Stimulated activated CD8-positive, alpha-beta memory T cell treated with anti-CD3 and anti-CD28 coated beads, Interleukin-7, amount 100 ng/mL, for 48 hours (primary cell): Measurements from ENCODE around the gene ENO4.

Experiments used
- DNase-seq, 2 donors: peaks; one replicate each; pipeline ENCODE4 v3.0.0-alpha.2; 2020; ENCODE audit warnings: low read depth in 1 of 2; ENCODE audit errors: extremely low read depth in 1 of 2

ENO4 gene

DNA sequence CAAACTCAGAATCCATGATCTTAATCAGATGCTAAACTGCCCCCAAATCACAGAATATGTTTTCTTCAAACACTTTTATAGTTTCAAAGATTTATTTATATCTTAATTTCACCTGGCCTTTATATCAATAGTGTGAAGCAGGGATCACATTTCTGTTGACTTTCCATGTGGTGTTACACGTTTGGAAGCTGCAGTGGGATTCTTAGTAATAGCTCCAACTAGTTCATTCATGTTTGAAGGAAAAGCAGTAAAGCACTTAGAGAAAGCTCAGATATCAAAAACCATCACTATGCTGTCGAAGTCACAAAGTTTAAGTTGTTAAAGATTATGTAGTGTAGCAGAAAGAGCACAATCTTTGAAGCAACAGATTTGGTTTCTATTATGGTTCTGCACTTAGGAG lies 16.8 kb downstream of the ENO4 start:
- no peak for DNase-seq

DNA sequence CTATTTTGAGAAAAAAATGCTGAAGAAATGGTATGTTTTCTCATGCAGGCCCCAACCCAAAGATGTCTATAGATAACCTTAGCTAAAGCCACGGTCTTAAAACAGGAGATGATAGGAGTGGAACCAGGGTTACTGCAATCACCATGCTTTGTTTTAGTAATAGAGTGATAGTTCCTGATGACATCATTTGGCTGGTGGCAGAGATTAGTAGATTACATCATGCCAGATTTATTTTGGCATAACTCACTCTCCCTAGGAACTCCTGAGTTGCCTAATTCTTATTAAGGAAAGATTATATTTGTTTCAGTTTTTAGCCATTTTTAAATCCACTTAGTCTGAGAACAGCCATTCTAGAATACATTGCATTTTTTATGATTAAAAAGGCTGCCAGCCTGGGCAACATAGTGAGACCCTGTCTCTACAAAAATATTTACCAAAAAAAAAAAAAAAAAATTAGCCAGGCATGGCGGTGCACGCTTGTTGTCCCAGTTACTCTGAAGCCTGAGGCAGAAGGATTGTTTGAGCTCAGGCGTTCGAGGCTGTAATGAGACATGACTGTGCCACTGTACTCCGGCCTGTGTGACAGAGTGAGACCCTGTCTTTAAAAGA lies 17.8 kb downstream of the ENO4 start:
- DNase-seq = no peak

DNA sequence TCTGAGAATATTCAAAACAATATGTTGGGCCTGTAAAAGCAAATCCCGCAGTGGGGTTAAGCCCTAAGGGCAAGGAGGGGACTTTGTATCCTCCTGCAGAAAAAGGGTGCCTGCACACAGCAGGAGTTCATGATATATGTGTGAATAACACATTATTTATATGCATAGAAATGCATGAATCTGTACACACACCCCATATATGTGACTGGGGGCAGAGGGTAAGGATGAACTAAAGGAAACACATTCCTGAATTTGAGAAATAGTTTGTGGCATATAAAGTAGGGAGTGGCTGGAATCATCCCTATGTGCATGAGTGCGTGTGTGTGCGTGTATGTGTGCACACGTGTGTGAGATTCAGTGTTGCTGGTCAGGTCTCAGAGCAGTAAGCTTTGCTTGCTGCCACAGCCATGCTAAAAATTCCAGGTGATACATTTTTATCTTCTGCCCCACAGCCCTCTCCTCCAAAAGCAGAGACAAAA lies 18.9 kb downstream of the ENO4 start:
- no peak for DNase-seq

DNA sequence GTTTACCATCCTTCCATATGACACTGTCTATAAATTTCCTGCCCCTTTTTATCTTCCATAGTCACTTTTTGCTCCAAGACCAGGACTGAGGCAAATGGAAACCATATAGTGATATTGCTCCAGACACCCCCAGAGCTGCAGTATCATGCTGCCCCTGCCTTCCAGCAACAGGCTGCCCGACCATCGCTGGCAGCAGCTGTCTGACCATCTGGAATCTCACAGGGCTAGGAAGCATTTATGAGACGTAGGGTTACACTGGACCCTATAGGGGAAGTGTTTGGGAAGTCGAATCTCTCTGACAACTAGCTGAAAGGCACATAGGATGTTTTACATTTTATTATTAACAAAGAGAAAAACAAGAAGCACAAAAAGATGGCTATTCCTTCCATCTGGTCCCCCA lies 19.4 kb downstream of the ENO4 start:
- no peak for DNase-seq

DNA sequence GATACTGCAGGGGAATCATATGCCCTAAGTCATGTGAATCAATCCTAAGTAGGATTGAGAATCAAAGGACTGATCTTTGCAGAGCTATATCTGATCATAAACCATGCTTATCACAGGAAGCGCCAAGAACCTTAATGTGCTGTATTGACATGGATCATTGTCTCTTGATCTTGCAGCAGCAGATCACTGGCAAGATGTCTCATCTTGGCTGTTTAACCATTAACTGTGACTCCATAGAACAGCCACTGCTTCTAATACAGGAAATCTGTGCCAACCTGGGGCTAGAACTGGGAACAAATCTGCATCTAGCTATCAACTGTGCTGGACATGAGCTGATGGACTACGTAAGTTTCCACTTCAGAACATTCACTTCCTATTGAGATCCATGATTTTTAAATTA lies 21.6 kb downstream of the ENO4 start:
- DNase-seq = no peak

DNA sequence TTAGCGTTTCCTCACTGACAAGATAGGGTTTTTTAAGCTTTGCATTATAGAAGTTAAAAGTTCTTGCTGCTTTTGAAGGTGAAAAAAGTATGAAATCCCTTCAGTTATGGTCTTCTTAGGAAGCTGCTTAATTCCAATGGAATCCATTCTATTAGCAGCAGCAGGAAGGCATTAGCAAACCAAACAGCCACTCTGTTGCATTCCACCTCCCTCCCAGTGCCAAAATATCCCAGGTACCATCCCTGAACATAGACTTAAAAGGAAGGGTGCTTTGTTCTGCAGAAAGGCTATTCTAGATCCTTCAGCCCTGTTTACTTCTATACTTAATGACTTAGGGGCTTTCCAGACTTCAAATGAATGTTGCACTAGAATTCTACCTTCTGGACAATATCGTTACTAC lies 23.8 kb downstream of the ENO4 start:
- no peak for DNase-seq

DNA sequence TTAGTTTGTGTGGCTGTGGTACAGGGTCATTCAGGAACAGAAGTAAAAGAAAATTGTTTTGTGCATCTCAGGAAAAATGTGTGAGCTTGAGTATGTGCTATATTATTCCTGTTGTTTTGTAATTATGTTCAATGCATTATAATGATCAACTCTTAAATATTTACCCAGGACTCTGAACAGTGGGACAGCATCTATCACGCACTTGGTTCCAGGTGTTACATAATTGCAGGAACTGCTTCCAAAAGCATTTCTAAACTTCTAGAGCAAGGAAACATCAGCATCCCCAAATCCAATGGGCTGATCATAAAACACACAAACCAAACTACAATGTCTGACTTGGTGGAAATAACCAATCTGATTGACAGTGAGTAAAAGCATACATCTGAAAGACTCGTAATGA lies 26.6 kb downstream of the ENO4 start:
- no peak for DNase-seq

DNA sequence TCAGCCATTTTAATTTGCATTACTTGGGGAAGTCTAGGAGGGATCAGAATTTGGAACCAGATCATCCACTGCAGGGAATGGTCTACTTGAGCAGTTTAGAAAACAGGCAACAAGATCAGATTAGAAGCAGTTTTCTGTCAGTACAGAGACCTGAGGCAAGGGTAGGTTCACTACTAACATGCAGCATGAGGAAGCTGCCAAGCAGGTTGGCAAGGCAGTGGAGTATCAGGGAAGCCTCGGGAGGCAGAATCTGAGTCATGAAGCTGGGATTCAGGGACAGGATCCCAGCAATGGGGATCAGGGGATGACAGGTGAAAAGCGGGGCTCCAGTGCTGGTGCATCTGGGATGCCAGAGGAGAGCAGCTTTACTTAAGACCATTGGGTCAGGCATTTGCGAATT lies 28.1 kb downstream of the ENO4 start:
- no peak for DNase-seq

DNA sequence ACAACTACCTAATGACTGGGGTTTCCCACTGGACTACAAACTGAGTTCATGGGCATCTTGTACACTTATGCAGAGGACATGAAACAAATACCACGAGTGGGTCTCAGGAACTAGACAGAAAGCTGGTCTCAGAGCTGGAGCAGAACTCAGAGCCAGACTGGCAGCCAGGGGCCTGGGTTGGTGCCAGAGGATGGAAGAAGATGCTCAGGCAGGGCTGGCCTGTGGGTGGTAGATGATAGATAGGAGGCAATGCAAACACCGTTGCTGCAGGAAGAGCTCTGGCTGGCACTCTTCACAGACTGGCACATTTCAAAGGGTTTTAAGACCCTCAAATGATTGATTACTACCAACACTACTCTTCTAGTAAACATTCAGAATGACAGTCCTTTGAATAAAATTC lies 28.8 kb downstream of the ENO4 start:
- no peak for DNase-seq

DNA sequence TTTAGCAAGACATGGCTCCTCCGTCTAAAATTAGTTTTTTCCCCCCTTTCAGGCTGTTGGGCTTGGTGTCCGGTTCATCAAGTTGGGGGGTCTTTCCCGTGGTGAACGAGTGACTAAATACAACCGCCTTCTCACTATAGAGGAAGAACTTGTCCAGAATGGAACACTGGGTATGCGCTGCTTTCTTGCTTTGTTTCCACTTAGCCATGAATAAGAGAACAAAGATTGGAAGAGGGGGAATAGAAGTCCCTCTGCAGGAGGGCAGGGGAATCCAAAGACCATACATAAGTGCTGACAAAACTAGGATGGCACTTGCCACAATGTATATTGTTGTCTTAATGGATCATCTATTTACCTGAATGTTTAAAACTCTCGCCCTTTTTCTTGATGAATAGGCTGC lies 30.5 kb downstream of the ENO4 start:
- DNase-seq = no peak

DNA sequence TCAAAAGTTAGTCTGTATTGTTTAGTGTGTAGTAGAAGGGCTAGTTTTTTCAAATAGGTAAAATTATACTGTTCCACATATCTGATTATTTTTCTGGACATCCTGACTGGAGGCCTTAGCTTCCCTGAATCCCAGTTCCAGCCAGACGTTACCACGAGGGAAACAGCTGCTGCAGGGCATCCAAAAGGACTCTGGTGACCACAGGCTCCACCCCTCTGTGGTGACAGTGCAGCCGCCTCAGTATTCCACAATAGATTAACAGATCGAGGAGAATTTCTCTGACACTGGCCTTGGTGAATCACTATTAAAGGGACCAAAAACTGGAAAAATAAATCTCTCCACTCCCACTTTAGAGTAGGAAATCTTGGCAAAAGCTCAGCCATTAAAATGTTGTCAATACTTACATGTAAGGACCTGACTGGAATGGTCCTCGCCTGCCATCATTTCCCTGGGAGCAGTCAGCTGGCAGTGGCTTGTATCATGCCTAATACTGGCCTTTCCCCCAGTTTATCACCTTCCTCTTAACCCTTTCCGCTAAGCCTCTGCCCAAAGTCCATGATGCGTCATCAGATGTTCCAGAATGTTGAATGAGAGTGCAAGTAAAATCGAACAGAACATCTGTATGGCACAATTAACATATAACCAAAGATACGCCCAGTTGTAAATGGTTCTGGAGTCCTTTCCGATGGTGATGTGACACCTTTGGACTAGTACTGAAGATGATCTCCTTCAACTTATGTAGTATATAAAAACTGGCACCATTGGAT lies 31.6 kb downstream of the ENO4 start:
- no peak for DNase-seq

DNA sequence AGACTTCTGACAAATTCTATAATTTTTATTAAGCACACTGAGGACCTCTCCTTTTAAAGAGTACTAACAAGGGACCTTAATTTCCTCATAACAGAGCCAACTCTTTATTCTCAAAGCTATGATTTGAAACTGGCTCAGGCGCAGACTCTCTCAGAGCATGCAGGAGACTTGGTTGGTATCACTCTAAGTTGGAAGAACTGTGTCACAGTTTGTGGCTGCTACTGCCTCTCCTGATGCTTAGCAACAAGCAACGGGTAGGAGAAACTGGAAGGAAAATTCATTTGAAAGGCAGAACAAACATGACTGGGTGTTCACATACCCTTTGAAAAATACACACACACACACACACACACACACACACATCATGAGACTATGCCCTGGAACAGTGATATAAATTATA lies 33.3 kb downstream of the ENO4 start:
- DNase-seq = no peak

DNA sequence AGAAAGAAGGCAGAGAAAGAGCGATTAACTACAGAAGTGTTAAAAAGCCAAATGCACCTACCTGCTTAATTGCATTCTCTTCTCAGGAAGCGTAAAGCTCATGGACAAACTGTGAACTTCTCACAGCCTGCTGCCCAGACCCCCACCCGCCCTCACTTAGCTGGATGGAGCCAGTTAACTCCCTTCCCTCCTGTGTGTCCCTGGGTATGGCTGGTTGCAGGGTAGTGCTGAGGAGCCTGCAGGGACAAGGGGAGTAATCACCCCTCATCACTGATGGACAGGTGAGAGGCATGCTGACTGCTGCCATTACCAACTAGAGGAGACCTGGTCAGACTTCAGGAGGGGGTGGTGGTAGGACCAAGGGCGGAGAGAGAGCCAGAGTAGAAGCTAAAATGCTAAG lies 37.5 kb downstream of the ENO4 start:
- no peak for DNase-seq

DNA sequence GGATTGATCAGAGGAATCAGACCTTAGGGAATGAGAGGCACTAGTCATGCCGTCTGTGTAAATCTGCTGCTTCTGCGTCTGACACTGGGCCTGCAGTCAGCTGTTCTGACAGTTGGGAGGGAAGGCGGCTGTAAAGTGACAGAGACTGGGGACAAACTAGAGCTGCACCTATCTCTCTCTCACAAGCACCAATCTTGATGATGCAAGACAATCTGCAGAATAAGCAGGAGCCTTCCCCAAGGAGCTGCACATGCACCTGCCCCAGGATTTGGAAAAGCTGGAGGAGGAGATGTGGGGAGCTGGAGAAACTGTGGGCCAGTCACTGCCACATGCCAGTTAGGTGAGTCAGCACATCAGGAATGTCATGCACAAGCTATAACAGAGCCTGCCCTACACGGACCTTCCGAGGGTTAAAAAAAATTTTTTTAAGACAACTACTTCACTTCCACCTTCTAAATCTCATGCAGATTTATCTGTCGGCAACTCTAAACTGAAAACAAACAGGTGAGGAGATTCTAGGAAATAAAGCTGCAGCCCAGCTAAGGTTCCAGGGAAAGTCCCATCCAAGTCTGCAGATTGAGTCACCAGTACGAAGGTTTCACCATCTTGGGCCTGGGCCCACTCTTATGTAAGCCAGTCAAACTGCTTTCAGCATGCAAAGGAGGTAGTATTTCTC lies 39.2 kb downstream of the ENO4 start:
- DNase-seq = no peak

DNA sequence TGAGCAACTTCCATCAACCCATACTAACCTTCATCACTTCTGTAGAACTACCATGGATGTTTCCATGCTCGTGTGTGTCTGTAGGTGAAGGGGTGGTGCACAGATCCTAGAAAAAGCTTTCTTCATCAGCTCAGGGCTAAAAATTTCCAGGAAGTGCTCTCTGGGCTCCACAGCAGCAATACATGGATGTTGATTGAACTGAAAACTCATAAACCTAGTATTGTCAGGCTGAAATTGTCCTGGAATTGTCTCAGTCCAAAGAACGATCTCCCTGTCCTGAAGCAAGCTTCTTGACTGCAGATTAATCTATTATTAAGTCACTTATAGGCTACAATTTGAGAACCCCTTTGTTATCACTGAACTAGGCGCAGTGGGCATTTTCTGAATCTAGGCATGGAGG lies 39.8 kb downstream of the ENO4 start:
- no peak for DNase-seq

DNA sequence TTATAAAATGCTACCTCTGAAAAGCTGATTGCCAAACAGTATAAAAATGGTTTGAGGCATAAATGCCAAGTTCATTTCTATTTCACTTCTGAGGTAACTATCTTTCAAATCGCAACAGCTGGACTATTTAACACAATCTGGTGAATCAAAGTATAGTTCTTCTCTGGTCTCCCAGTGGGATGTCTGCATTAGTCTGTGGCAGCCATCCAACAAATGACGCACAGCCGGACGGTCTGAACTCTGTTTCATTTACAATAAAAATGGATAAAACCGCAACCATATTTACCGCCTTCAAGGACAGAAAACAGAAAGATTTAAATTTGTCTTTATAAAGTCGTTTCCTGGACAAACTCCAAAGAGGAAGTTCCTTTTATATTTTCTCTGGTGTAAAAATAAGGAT lies 41.9 kb downstream of the ENO4 start:
- no peak for DNase-seq

DNA sequence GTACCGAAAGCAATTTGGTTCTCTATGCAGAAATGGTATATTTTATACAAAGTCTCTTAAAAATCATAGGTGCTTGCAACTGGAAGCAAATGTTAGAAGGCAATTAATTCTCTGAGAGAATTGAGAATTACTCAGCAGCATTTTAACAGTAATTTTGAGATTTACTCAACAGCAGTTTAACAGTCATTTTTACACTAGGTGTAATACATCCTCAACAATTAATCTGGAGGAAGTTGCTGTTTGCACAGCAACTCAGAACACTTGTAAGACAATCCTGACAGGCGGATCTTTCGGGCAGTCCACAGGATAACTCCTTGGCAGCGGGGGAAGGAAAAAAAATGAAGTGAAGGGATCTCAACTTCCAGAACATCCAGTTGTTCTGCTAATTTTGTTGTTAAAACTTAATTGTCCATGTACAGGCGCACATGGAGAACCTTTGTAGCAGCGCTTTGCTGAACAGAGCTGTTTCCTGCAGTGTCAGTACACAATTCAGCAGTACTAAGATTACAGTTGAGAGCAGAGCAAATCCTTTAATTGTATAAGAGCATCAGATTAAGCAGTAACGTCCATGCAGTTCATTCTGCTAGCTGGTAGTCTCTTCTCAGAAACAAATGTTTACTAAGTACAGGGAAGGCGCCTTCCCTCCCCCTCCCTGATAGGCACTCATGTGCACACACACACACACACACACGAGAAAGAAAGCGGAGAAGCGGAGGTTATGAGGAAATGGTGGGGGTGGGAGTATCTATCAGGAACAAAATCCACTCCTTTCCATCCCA lies 43.8 kb downstream of the ENO4 start:
- no peak for DNase-seq

DNA sequence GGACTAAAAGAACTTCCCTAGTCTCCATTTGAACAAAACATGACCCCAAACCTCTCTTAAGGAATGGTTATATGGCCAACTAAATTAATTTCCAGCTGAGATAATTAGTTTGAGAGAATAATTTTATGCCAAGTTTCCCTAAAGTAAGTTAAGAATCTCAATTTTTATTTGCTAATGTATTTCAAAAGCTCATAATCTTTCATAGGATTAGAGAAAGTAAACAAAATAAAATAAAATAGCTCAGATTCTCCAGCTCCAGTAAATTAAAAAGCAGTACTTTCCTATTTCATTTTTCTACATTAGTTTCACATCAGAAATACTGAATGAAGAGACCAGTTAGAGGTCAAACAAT lies 44.4 kb downstream of the ENO4 start:
- DNase-seq = no peak

DNA sequence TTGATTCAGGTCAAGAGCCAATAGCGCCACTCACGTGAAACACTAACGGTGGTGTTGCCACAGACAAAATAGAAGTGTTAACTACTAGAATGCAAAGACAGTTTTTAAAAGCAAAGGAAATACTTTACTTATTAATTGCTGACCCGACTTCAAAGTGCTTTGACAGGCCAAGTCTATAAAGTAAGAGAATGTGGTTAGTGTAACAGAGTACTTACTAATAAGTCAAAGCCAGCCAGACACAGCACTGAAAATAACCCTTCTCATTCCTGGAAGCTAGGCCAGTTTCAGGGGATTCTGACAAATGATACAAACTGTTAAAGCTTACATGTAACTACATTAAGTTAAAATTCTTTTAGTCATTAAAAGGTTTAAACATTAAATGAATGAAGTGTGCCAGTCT lies 50.3 kb downstream of the ENO4 start:
- no peak for DNase-seq

DNA sequence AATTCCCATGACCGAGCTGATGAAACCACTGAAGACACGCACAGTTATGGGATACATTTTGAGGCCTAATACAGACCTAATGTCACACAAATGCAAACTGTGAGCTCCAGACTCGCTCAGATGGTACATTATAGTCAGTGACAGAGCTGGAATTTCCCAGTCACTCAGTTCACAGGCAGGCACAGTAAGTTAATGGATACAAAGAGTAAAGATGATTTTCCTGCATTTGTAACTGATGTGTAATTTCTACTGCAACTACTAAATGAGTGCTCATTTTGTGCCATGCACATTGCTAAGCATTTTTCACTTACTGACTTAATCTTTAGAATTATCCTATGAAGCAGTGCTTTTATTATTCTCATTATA lies 56.5 kb downstream of the ENO4 start:
- DNase-seq = no peak

DNA sequence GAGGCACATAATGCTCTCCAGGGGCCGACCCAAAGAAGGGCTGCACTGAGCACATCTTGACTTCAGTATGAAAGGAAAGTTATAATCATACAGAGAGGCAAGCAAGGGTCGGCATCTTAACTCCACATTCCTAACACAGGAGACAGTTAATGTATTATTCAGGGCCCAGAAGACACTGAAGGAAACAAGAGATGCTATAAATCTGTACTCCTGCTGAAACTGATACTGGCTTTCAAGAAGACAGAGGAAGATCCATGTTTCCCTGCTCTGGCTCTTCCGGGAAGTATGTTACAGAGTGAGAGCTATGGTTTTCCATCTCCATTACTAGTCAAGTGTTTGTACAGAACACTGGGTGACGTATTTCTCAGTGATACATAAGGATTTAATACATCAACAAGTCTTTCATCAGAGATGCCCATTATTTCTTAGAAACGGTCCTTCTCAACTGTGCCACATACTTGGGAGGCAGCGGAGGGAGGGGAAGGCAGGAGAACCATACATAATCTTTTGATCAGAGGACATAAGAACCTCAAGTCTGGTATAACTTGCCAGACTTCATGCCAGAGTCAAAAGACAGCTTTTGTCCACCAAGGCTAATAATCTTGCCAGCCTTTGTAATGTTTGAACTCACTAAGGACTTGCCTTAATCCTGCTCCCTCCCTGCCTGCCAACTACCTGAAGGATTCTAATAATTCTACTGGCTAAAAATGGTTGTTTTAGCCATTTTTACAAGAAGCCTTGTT lies 58.1 kb downstream of the ENO4 start:
- DNase-seq = no peak
